ENCODE results near the gene NME2.

NME2 gene

GRCh38 chr17:51121620-51122472, 44.4 kb upstream of the NME2 start (continued):
- no peak for TF ChIP-seq ZNF169 (tag by site-specific recombination; IDR thresholded peaks at IDR 0.05)
- peak; percentile 90 for TF ChIP-seq ZNF664 (tag by site-specific recombination; IDR thresholded peaks at IDR 0.05)
- TF ChIP-seq KLF16 (tag by site-specific recombination; IDR thresholded peaks at IDR 0.05) = peak; percentile 88
- no peak for TF ChIP-seq ZNF37A (tag by site-specific recombination; IDR thresholded peaks at IDR 0.05)
- TF ChIP-seq ZNF843 (tag by site-specific recombination; IDR thresholded peaks at IDR 0.05) = peak; percentile 72
- TF ChIP-seq ZSCAN5A (tag by site-specific recombination; IDR thresholded peaks at IDR 0.05) = no peak; the same call in 1 of the 2 replicates
- TF ChIP-seq ZNF660 (tag by site-specific recombination; IDR thresholded peaks at IDR 0.05) = no peak
- peak; percentile 98 for TF ChIP-seq KLF7 (tag by site-specific recombination; IDR thresholded peaks at IDR 0.05; ENCODE audit: borderline replicate concordance)
- TF ChIP-seq GLIS1 (tag by site-specific recombination; IDR thresholded peaks at IDR 0.05) = peak; percentile 97
- peak; percentile 96 for TF ChIP-seq ZNF24 (tag by site-specific recombination; IDR thresholded peaks at IDR 0.05)
- TF ChIP-seq ZNF449 (tag by site-specific recombination; IDR thresholded peaks at IDR 0.05) = peak; percentile 55; the same call in 1 of the 2 replicates
- peak; percentile 20; the same call in 1 of the 2 replicates for TF ChIP-seq ZBTB44 (tag by site-specific recombination; IDR thresholded peaks at IDR 0.05)
- TF ChIP-seq PATZ1 (tag by site-specific recombination; IDR thresholded peaks at IDR 0.05) = peak; percentile 94
- TF ChIP-seq GFI1B (tag by site-specific recombination; IDR thresholded peaks at IDR 0.05) = no peak
- TF ChIP-seq ZXDB (tag by site-specific recombination; IDR thresholded peaks at IDR 0.05) = peak; percentile 60
- peak; percentile 58; the same call in 1 of the 2 replicates for TF ChIP-seq TSHZ1 (tag by site-specific recombination; IDR thresholded peaks at IDR 0.05; ENCODE audit: borderline replicate concordance)
- TF ChIP-seq KLF17 (tag by site-specific recombination; IDR thresholded peaks at IDR 0.05) = peak; percentile 96
- peak; percentile 41; the same call in 1 of the 2 replicates for TF ChIP-seq ZNF335 (tag by site-specific recombination; conservative IDR thresholded peaks at IDR 0.05)
- TF ChIP-seq ZBTB11 (tag by site-specific recombination; conservative IDR thresholded peaks at IDR 0.05; ENCODE audit: low read depth) = peak; percentile 54
- TF ChIP-seq ZBTB21 (tag by site-specific recombination; IDR thresholded peaks at IDR 0.05) = peak; percentile 75
- TF ChIP-seq ZNF398 (tag by site-specific recombination; IDR thresholded peaks at IDR 0.05) = peak; percentile 100
